ENCODE results near the gene SYT9. TPM values are rescaled to one million over a fixed set of nuclear protein-coding genes. Genes with fewer than 3 reads are reported as not detected.

SYT9 gene
- total and polyA plus RNA-seq, 2 of the 4 experiments (the other 2 are of a cell fraction), result not detected

GRCh38 chr11:7494086-7494745 lies 242.5 kb downstream of the SYT9 start:
- dilution Hi-C loops (cut with HindIII; ENCODE audit: low sequenced_read_pairs, unreplicated experiment), result no loop called here
- no TSS peak for BruUV-seq (replicated peaks)

More at GRCh38 chr11:7494086-7494745, 242.5 kb downstream of the SYT9 start:
- no peak overlapping the region for H2BK5ac ChIP-seq (ENCODE audit: low read depth, low read length, poor library complexity, severe bottlenecking)
- H4K5ac ChIP-seq (ENCODE audit: low read depth, low read length), result no peak overlapping the region
- no peak overlapping the region for H3K4me3 ChIP-seq (ENCODE audit: insufficient read depth, low read depth, low read length)
- no peak overlapping the region for H3K4ac ChIP-seq (ENCODE audit: low read depth, low read length)
- H2BK15ac ChIP-seq (ENCODE audit: low read depth, low read length), result no peak overlapping the region
- no peak overlapping the region for H3K9ac ChIP-seq (ENCODE audit: low read depth, low read length)
- no peaks in the 10 kb centered on the region for H3K36me3 ChIP-seq (ENCODE audit: control insufficient read depth, insufficient read depth, low read length)
- in situ Hi-C loops (cut with MboI; ENCODE audit: low sequenced_read_pairs) (no loop called here), intact Hi-C loops (cut with micrococcal nuclease) (no loop called here)
- no peaks in the 10 kb centered on the region for H4K20me1 ChIP-seq (ENCODE audit: insufficient read depth, low read length)
- no peak overlapping the region for H3K18ac ChIP-seq (ENCODE audit: low read depth, low read length)
- TF ChIP-seq RFX5 (IDR thresholded peaks at IDR 0.05; ENCODE audit: low read depth, low read length), result no peak
- TF ChIP-seq, protein P1, sequence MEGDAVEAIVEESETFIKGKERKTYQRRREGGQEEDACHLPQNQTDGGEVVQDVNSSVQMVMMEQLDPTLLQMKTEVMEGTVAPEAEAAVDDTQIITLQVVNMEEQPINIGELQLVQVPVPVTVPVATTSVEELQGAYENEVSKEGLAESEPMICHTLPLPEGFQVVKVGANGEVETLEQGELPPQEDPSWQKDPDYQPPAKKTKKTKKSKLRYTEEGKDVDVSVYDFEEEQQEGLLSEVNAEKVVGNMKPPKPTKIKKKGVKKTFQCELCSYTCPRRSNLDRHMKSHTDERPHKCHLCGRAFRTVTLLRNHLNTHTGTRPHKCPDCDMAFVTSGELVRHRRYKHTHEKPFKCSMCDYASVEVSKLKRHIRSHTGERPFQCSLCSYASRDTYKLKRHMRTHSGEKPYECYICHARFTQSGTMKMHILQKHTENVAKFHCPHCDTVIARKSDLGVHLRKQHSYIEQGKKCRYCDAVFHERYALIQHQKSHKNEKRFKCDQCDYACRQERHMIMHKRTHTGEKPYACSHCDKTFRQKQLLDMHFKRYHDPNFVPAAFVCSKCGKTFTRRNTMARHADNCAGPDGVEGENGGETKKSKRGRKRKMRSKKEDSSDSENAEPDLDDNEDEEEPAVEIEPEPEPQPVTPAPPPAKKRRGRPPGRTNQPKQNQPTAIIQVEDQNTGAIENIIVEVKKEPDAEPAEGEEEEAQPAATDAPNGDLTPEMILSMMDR (conservative IDR thresholded peaks at IDR 0.05; ENCODE audit: low read depth, low read length), result no peak
- TF ChIP-seq CHD1 (IDR thresholded peaks at IDR 0.05; ENCODE audit: low read depth, low read length), result no peak
- no peak for TF ChIP-seq ELK1 (IDR thresholded peaks at IDR 0.05; ENCODE audit: borderline replicate concordance, low read depth, low read length)
- no peak for TF ChIP-seq USF2 (IDR thresholded peaks at IDR 0.05; ENCODE audit: low read depth, low read length)
- no CpG with 5 or more reads among the region's 5 CpGs for WGBS, 2 experiments (ENCODE audit: extremely low coverage in 2 of 2, insufficient read length in 1 of 2)
- POLR2A ChIA-PET (ENCODE audit: unreplicated experiment), result no interaction called here
- no peak overlapping the region for H2AK5ac ChIP-seq (ENCODE audit: low read depth, low read length)
- H3K9me1 ChIP-seq (ENCODE audit: insufficient read depth, low read length), result no peaks in the 10 kb centered on the region
- no peak overlapping the region for H3K56ac ChIP-seq (ENCODE audit: extremely low read depth, insufficient read depth, low read length)
- no peak overlapping the region for H3K23ac ChIP-seq (ENCODE audit: low read depth, low read length)
- no peak overlapping the region for H2BK20ac ChIP-seq (ENCODE audit: low read depth, low read length)
- no peak overlapping the region for H3K27ac ChIP-seq (ENCODE audit: insufficient read depth, low read length)
- no peak for ATAC-seq (ENCODE audit: low read depth)
- no peak overlapping the region for H3K4me2 ChIP-seq (ENCODE audit: low read depth, low read length)
- H3K79me1 ChIP-seq (ENCODE audit: low read depth in 1 of 2, low read length in 2 of 2), result no peaks in the 10 kb centered on the region
- H2AK9ac ChIP-seq (replicated peaks; ENCODE audit: low read depth, low read length, poor library complexity), result no peak overlapping the region
- no peak overlapping the region for H2BK120ac ChIP-seq (ENCODE audit: low read depth, low read length)
- H4K8ac ChIP-seq (ENCODE audit: low read depth in 2 of 2, low read length in 2 of 2), result no peak overlapping the region
- H3K14ac ChIP-seq (replicated peaks; ENCODE audit: low read depth, low read length), result no peak overlapping the region
- H3K27me3 ChIP-seq (ENCODE audit: control insufficient read depth, insufficient read depth, low read length), result no peaks in the 10 kb centered on the region
- H3K4me1 ChIP-seq (ENCODE audit: control insufficient read depth, insufficient read depth, low read length), result no peaks in the 10 kb centered on the region
- H3K9me3 ChIP-seq (ENCODE audit: control insufficient read depth, insufficient read depth, low read length), result no peaks in the 10 kb centered on the region
- H4K91ac ChIP-seq (ENCODE audit: insufficient read depth, low read depth, low read length), result no peak overlapping the region
- no peak overlapping the region for H2AFZ ChIP-seq (replicated peaks; ENCODE audit: low read length, poor library complexity)
- DNase-seq, result no peak
- CTCF ChIA-PET, result no interaction called here
